Heart left ventricle (tissue), 16 donors: ENCODE results near the gene NANOS3. TPM values are rescaled to one million over a fixed set of nuclear protein-coding genes. Genes with fewer than 3 reads are reported as not detected.

Source experiments
- ATAC-seq, 4 donors: fragments of 200-7000 bp; cut with Tn5 transposase; one replicate each; pipeline ENCODE4 v1.9.1; 2020 to 2022; ENCODE audit warnings: moderate library complexity in 4 of 4, mild to moderate bottlenecking in 3 of 4, moderate number of reproducible peaks in 1 of 4
- DNase-seq, 5 donors: peaks; one replicate each; pipeline ENCODE4 v3.0.0-alpha.2; 2020
- H3K27ac ChIP-seq, 12 donors: fragments of 200-600 bp; sonication (generic) in 4 of 12; one replicate each; pipeline versions ENCODE4 v1.5.0 to v1.8.0; 2016 to 2022; ENCODE audit warnings: mild to moderate bottlenecking in 2 of 12
- H3K27me3 ChIP-seq, 9 donors: fragments of 200-600 bp; sonication (generic) in 2 of 9; one replicate each; pipeline versions ENCODE4 v1.5.1 to v1.8.0; 2016 to 2022; ENCODE audit warnings: mild to moderate bottlenecking in 3 of 9
- H3K36me3 ChIP-seq, 9 donors: fragments of 200-600 bp; sonication (generic) in 2 of 9; one replicate each; pipeline versions ENCODE4 v1.5.0 to v1.8.0; 2018 to 2022; ENCODE audit warnings: mild to moderate bottlenecking in 2 of 9
- H3K4me1 ChIP-seq, 12 donors: fragments of 200-600 bp; sonication (generic) in 4 of 12; one replicate each; pipeline versions ENCODE4 v1.5.0 to v1.8.0; 2016 to 2022; ENCODE audit warnings: mild to moderate bottlenecking in 3 of 12
- H3K4me3 ChIP-seq, 12 donors: fragments of 200-600 bp; sonication (generic) in 4 of 12; one replicate each; pipeline versions ENCODE4 v1.5.0 to v1.8.0; 2017 to 2022; ENCODE audit warnings: mild to moderate bottlenecking in 9 of 12, moderate library complexity in 4 of 12
- H3K9me3 ChIP-seq, 12 donors: fragments of 200-600 bp; sonication (generic) in 4 of 12; one replicate each; pipeline versions ENCODE4 v1.5.0 to v1.8.0; 2016 to 2022; ENCODE audit warnings: mild to moderate bottlenecking in 1 of 12
- CTCF ChIP-seq, 12 donors: fragments of 200-600 bp; sonication (generic) in 4 of 12; IDR thresholded peaks; one replicate each; pipeline versions ENCODE4 v1.5.0 to v1.8.0; 2018 to 2022; ENCODE audit warnings: antibody characterized with exemption in 12 of 12, mild to moderate bottlenecking in 5 of 12
- POLR2A ChIP-seq, 2 donors: fragments of 450-650 bp; IDR thresholded peaks; one replicate each; pipeline ENCODE4 v1.6.1; 2017; ENCODE audit warnings: antibody characterized with exemption in 2 of 2, mild to moderate bottlenecking in 2 of 2, moderate library complexity in 2 of 2
- WGBS, 4 donors: extraction: QIAGEN DNeasy Blood & Tissue Kit in 2 of 4; methylation state at CpG; one replicate each; pipeline versions ENCODE4 v1.1.5 to v1.1.7; 2013 to 2018; 5-methylcytosine and 5-hydroxymethylcytosine counted together
- intact Hi-C, 10 donors: fragments of 100-400 bp; cut with DNase I; formaldehyde crosslinking; loops; one replicate each; pipeline versions ENCODE4 v1.11.1 to v1.14.2; 2022
- polyA plus RNA-seq, 2 donors: library from polyadenylated mRNA; stranded (reverse); fragments of 200-250 nt; gene quantifications; one replicate each; pipeline ENCODE4 v1.2.3, GENCODE V29; 2013
- total RNA-seq, 9 donors: library from RNA; depleted of rRNA in 2 of 9; stranded (reverse); fragments of >200 nt in 2 of 9; fragmentation: NEBNext Ultra II Directional in 3 of 9; extraction: Animal tissue kit (Norgen Biotek cat#: 25700) in 3 of 9; gene quantifications; one replicate each; pipeline versions ENCODE4 v1.1.0 to v1.2.4, GENCODE V29; 2016 to 2023
- donor health status: ischemic (EF 13 %, LVEDD 7.1; RV severe dilation, severe dysfunction).
- donor health status: healthy with polysubstance abuse.
- donor health status: DM: no; HTN: yes; CAD: no.
- donor health status: DM: no; HTN: no; CAD: no.
- donor health status: ischemic (EF 25% LVEDD 6.9; RV normal size, moderate dysfunction).
- donor health status: ischemic (EF 25% LVEDD 5.7; RV mildly dilated, moderate dysfunction).
- donor health status: healthy.
- donor health status: DM: yes; HTN: yes; CAD: no.
- donor health status: ischemic (EF 35%, LVEDD 5.7; RV mildly dilated, moderate dysfunction).
- donor health status: nonischemic (EF 11% LVEDD 7.7; RV severe dilation, severe dysfunction).
- donor health status: DM: yes; HTN: yes; CAD: no.
- donor health status: PGD.
- donor health status: ischemic (EF 29% LVEDD 5.4; RV normal size, mild dysfunction).
- donor health status: nonischemic (EF 23%, LVEDD 6.1; RV moderate dilation, normal function).

Gene NANOS3
- total and polyA plus RNA-seq, 11 donors = 0.36 to 1.7 (median 1.1) TPM; not detected in 5

- DNase-seq (peak; percentile 97 to 99 (median 97)), ATAC-seq (peak; percentile 94 to 98 (median 96))
- H3K4me3 ChIP-seq = peak overlapping the region in 10 of 12 donors; percentile 13 to 47 (median 34)
- TF ChIP-seq CTCF (IDR thresholded peaks at IDR 0.05) = peak; percentile 99 to 100 (median 99)
- peak in 1 of 2 donors; percentile 58 for TF ChIP-seq POLR2A (IDR thresholded peaks at IDR 0.05)
- 8 to 11% (median 8%) methylated on average over 20 to 34 of the region's 34 CpGs for WGBS, 4 donors
- H3K4me1 ChIP-seq = peaks cover 0 to 35% (median 24%) of the 10 kb centered on the region in 12 donors
- no peaks in the 10 kb centered on the region for H3K27me3 ChIP-seq
- intact Hi-C loops = loop anchor here (1.0 to 10.0 kb wide), 14 partner anchors 72 to 464 kb away; partner anchors contain the start of genes MISP3 (in 6 of the 10), DCAF15 (in 4 of the 10) and ASF1B (in 1 of the 10)
- peak overlapping the region in 11 of 12 donors; percentile 29 to 83 (median 73) for H3K27ac ChIP-seq
- H3K9me3 ChIP-seq = no peaks in the 10 kb centered on the region
- no peaks in the 10 kb centered on the region for H3K36me3 ChIP-seq
These were observed 3.4 kb downstream of the NANOS3 start for GRCh38 chr19:13880059-13881043.

- intact Hi-C loops = loop anchor here in 9 of 10 donors (2.0 to 10.0 kb wide), 10 partner anchors 71 to 464 kb away; partner anchors contain the start of genes MISP3 (in 6 of the 9), DCAF15 (in 3 of the 9) and ASF1B (in 1 of the 9)
- no peaks in the 10 kb centered on the region for H3K27me3 ChIP-seq
- peak overlapping the region in 8 of 12 donors; percentile 11 to 83 (median 62) for H3K27ac ChIP-seq
- ATAC-seq = no peak
- no peak overlapping the region for H3K4me3 ChIP-seq
- 51 to 65% (median 61%) methylated on average over 11 to 12 of the region's 12 CpGs for WGBS, 4 donors
- TF ChIP-seq POLR2A (IDR thresholded peaks at IDR 0.05) (no peak), CTCF (IDR thresholded peaks at IDR 0.05) (no peak)
- peaks cover 0 to 35% (median 24%) of the 10 kb centered on the region in 12 donors for H3K4me1 ChIP-seq
- no peaks in the 10 kb centered on the region for H3K36me3 ChIP-seq
- DNase-seq = no peak
- H3K9me3 ChIP-seq = no peaks in the 10 kb centered on the region
These were observed 4.3 kb downstream of the NANOS3 start for GRCh38 chr19:13881251-13881691.

DNA sequence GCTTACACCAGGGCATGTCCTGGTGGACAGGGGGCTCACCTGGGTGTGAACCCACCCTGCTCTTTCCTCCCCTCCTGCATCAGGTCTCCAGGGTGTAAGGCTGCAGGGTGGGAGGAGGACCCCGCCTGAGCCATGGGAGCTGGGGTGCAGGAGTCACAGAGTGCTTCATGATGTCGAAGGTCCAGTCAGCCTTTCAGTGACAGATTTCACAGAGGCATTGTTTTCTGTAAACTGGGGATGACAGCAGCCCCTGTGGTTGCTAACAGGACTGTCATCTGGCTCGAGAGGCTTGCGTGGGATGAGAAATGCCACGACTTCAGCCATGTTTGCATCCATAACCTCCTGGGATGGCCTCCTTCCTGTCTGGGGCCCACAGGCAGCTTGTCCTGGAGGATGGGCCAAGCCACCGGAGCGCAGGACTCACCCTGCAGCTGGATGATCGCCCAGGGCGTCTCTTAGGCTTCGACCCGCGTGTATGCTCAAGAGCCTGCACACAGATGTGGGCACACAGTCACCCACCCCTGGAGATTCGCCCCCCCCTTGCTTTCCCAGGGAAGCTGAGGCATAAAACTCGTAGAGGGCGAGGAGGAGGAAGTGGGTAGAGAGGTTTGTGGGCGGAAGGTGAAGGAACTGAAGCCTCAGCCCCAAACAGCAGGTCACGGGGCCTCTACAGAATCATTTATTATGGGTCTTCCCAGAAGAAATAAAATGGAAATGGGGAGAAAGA lies 4.9 kb downstream of the NANOS3 start:
- no peak for TF ChIP-seq CTCF (IDR thresholded peaks at IDR 0.05)
- TF ChIP-seq POLR2A (IDR thresholded peaks at IDR 0.05) = no peak
- ATAC-seq = no peak
- H3K36me3 ChIP-seq = no peaks in the 10 kb centered on the region
- H3K4me1 ChIP-seq = peaks cover 0 to 35% (median 24%) of the 10 kb centered on the region in 12 donors
- WGBS, 4 donors = 47 to 72% (median 61%) methylated on average over 17 of the region's 17 CpGs
- H3K4me3 ChIP-seq = no peak overlapping the region
- peak overlapping the region in 8 of 12 donors; percentile 11 to 83 (median 62) for H3K27ac ChIP-seq
- DNase-seq = peak in 2 of 5 donors; percentile 35 to 53
- intact Hi-C loops = loop anchor here in 9 of 10 donors (2.0 to 10.0 kb wide), 10 partner anchors 70 to 463 kb away; partner anchors contain the start of genes MISP3 (in 6 of the 9), DCAF15 (in 3 of the 9) and ASF1B (in 1 of the 9)
- H3K9me3 ChIP-seq = no peaks in the 10 kb centered on the region
- H3K27me3 ChIP-seq = no peaks in the 10 kb centered on the region
